CD4-positive, alpha-beta T cell treated with Interleukin-6 for 4 hours (primary cell): Measurements from ENCODE around the gene AIG1.

Experiments
- DNase-seq: peaks from one replicate; pipeline ENCODE4 v3.0.0-alpha.2; 2020; ENCODE audit warnings: mixed read lengths

AIG1 gene

DNA sequence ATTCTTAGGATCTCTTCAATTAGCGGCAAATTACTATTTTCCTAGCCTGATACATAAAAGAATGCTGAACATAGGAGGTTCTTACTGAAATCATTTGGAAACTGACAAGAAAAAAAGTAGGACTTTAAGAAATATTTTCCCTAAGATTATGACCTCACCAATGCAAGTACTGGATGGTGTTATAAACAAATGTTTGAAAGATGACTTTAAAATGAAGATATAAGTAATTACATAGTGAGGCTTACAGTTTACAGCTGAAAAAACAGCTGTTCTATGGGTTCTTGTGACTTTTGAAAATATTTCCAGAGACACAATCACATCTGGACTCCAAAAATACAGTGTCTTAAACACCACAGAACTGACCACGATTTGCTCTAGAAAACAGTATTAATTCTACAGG, 324.9 kb downstream of the AIG1 start:
- DNase-seq = no peak

GRCh38 chr6:143390278-143390677, 329.6 kb downstream of the AIG1 start:
- no peak for DNase-seq
